Measurements from ENCODE around the gene DNAJB4. TPM values are rescaled to one million over a fixed set of nuclear protein-coding genes. Genes with fewer than 3 reads are reported as not detected.
"Not testable (repeated sequence)": the region's sequence is repeated elsewhere in the genome, so short reads cannot be mapped to it uniquely, and the experiment has no call there.

The DNAJB4 gene
- total RNA-seq, 3 donors from 2014 or later (not counting 1 experiment from before 2014, with no cell fraction given): 26.8 to 30.7 (median 28.2) TPM

GRCh38 chr1:78019024-78019423, 14.3 kb downstream of the DNAJB4 start:
- no peaks in the 10 kb centered on the region for H3K36me3 Mint-ChIP-seq
- H3K4me1 ChIP-seq (ENCODE audit: control insufficient read depth, insufficient read depth, low read length): no peaks in the 10 kb centered on the region
- intact Hi-C loops (cut with micrococcal nuclease): no loop called here
- no peaks in the 10 kb centered on the region for H3K27me3 ChIP-seq (ENCODE audit: control insufficient read depth, insufficient read depth, low read length)
- H3K27me3 Mint-ChIP-seq (ENCODE audit: low read depth in 2 of 2): no peaks in the 10 kb centered on the region
- TF ChIP-seq CTCF (IDR thresholded peaks at IDR 0.05): no peak
- H3K27ac ChIP-seq (ENCODE audit: low read length): no peak overlapping the region
- ATAC-seq (no peak), DNase-seq (no peak)
- no peaks in the 10 kb centered on the region for H3K9me3 ChIP-seq (ENCODE audit: control insufficient read depth, insufficient read depth, low read length)
- 89% methylated on average over 1 of the region's 1 CpG for WGBS (ENCODE audit: insufficient coverage)
- no peaks in the 10 kb centered on the region for H3K9me3 Mint-ChIP-seq
- H3K4me3 ChIP-seq (ENCODE audit: low read length): no peak overlapping the region
- H3K4me3 Mint-ChIP-seq: no peak overlapping the region
- peaks cover 2% of the 10 kb centered on the region for H3K36me3 ChIP-seq (ENCODE audit: control insufficient read depth, insufficient read depth, low read length)
- no peaks in the 10 kb centered on the region for H3K4me1 Mint-ChIP-seq
- no peak overlapping the region for H3K27ac Mint-ChIP-seq

GRCh38 chr1:78021134-78021533, 16.4 kb downstream of the DNAJB4 start:
- ATAC-seq; H3K27ac ChIP-seq (ENCODE audit: low read length); H3K36me3 ChIP-seq (ENCODE audit: control insufficient read depth, insufficient read depth, low read length); H3K27me3 ChIP-seq (ENCODE audit: control insufficient read depth, insufficient read depth, low read length); H3K4me1 ChIP-seq (ENCODE audit: control insufficient read depth, insufficient read depth, low read length); H3K9me3 Mint-ChIP-seq; H3K4me3 Mint-ChIP-seq; H3K27ac Mint-ChIP-seq; intact Hi-C loops (cut with micrococcal nuclease); H3K27me3 Mint-ChIP-seq (ENCODE audit: low read depth in 2 of 2); H3K36me3 Mint-ChIP-seq; H3K4me3 ChIP-seq (ENCODE audit: low read length); H3K9me3 ChIP-seq (ENCODE audit: control insufficient read depth, insufficient read depth, low read length); H3K4me1 Mint-ChIP-seq; DNase-seq: not testable (repeated sequence)
- 90% methylated on average over 2 of the region's 4 CpGs for WGBS (ENCODE audit: insufficient coverage)

GRCh38 chr1:78029793-78030192, 25.1 kb downstream of the DNAJB4 start:
- DNase-seq (no peak), ATAC-seq (no peak)
- H3K9me3 Mint-ChIP-seq: no peaks in the 10 kb centered on the region
- H3K27ac Mint-ChIP-seq: no peak overlapping the region
- peaks cover 6 to 20% of the 10 kb centered on the region in 2 donors for H3K27me3 Mint-ChIP-seq (ENCODE audit: low read depth in 2 of 2)
- TF ChIP-seq CTCF (IDR thresholded peaks at IDR 0.05): no peak
- H3K36me3 ChIP-seq (ENCODE audit: control insufficient read depth, insufficient read depth, low read length): no peaks in the 10 kb centered on the region
- H3K4me1 Mint-ChIP-seq: no peaks in the 10 kb centered on the region
- no peaks in the 10 kb centered on the region for H3K36me3 Mint-ChIP-seq
- H3K27me3 ChIP-seq (ENCODE audit: control insufficient read depth, insufficient read depth, low read length): peaks cover 4% of the 10 kb centered on the region
- H3K4me3 Mint-ChIP-seq: no peak overlapping the region
- no peak overlapping the region for H3K27ac ChIP-seq (ENCODE audit: low read length)
- intact Hi-C loops (cut with micrococcal nuclease): no loop called here
- no peak overlapping the region for H3K4me3 ChIP-seq (ENCODE audit: low read length)
- WGBS (ENCODE audit: insufficient coverage): 90% methylated on average over 4 of the region's 4 CpGs
- no peaks in the 10 kb centered on the region for H3K4me1 ChIP-seq (ENCODE audit: control insufficient read depth, insufficient read depth, low read length)
- H3K9me3 ChIP-seq (ENCODE audit: control insufficient read depth, insufficient read depth, low read length): no peaks in the 10 kb centered on the region

- WGBS (ENCODE audit: insufficient coverage): 74% methylated on average over 4 of the region's 4 CpGs
- Mint-ChIP-seq H3K27ac (no peak overlapping the region), H3K9me3 (no peaks in the 10 kb centered on the region), H3K27me3 (ENCODE audit: low read depth in 2 of 2) (peaks cover 6 to 21% of the 10 kb centered on the region in 2 donors), H3K4me1 (no peaks in the 10 kb centered on the region), H3K4me3 (no peak overlapping the region), H3K36me3 (no peaks in the 10 kb centered on the region)
- no peak for TF ChIP-seq CTCF (IDR thresholded peaks at IDR 0.05)
- Histone ChIP-seq H3K36me3 (ENCODE audit: control insufficient read depth, insufficient read depth, low read length) (no peaks in the 10 kb centered on the region), H3K4me1 (ENCODE audit: control insufficient read depth, insufficient read depth, low read length) (no peaks in the 10 kb centered on the region), H3K4me3 (ENCODE audit: low read length) (no peak overlapping the region), H3K27me3 (ENCODE audit: control insufficient read depth, insufficient read depth, low read length) (peaks cover 4% of the 10 kb centered on the region), H3K27ac (ENCODE audit: low read length) (no peak overlapping the region), H3K9me3 (ENCODE audit: control insufficient read depth, insufficient read depth, low read length) (no peaks in the 10 kb centered on the region)
- intact Hi-C loops (cut with micrococcal nuclease): no loop called here
- DNase-seq: no peak
- ATAC-seq: no peak
Measured at GRCh38 chr1:78032996-78033796, 28.5 kb downstream of the DNAJB4 start.
